H1 (cell line): ENCODE results near the gene TAPT1. TPM values are rescaled to one million over a fixed set of nuclear protein-coding genes. Genes with fewer than 3 reads are reported as not detected.

Experiments
- CTCF ChIA-PET: fragments of 300-600 bp; sonication (Branson Sonifier 250); formaldehyde crosslinking; loops from one replicate; lab custom pipeline; 2021; ENCODE audit not compliant: partially characterized antibody; lab: Charles Lee
- POLR2A ChIA-PET: fragments of 300-600 bp; sonication (Branson Sonifier 250); formaldehyde crosslinking; loops from one replicate; lab custom pipeline; 2021; ENCODE audit warnings: inconsistent platforms; ENCODE audit not compliant: partially characterized antibody; lab: Charles Lee
- DNase-seq, 2 experiments: peaks; one replicate each; pipeline versions ENCODE4 v3.0.0 to v3.0.0-alpha.2; 2010 to 2022; ENCODE audit warnings: low spot score in 2 of 2, low read depth in 1 of 2, mixed read lengths in 1 of 2
- FAIRE-seq: peaks from 2 replicates; lab custom pipeline; 2011; peaks lifted over from hg19 to GRCh38; lab: Jason Lieb, UNC
- H2AFZ ChIP-seq: 2 replicates; pipeline ENCODE4 v1.8.1; 2012; ENCODE audit warnings: low read length, inconsistent platforms
- H2AK5ac ChIP-seq: 2 replicates; pipeline ENCODE4 v1.6.1; 2013; ENCODE audit warnings: low read depth, low read length
- H2BK120ac ChIP-seq: replicated peaks from 2 replicates; pipeline ENCODE3; 2013; ENCODE audit warnings: low read depth, low read length, inconsistent platforms
- H2BK12ac ChIP-seq: 2 replicates; pipeline ENCODE4 v1.6.1; 2013; ENCODE audit warnings: low read depth, low read length
- H2BK15ac ChIP-seq: 2 replicates; pipeline ENCODE4 v1.6.1; 2013; ENCODE audit warnings: low read length
- H2BK20ac ChIP-seq: 2 replicates; pipeline ENCODE4 v1.6.1; 2013; ENCODE audit warnings: low read length
- H2BK5ac ChIP-seq: 2 replicates; pipeline ENCODE4 v1.6.1; 2013; ENCODE audit warnings: low read depth, low read length
- H3K14ac ChIP-seq: 2 replicates; pipeline ENCODE4 v1.6.1; 2013; ENCODE audit warnings: inconsistent platforms; ENCODE audit not compliant: insufficient read length
- H3K18ac ChIP-seq: 2 replicates; pipeline ENCODE4 v1.6.1; 2013; ENCODE audit warnings: low read length; ENCODE audit errors: extremely low read depth
- H3K23ac ChIP-seq: 2 replicates; pipeline ENCODE4 v1.6.1; 2013; ENCODE audit warnings: inconsistent platforms; ENCODE audit not compliant: insufficient read length
- H3K23me2 ChIP-seq: 2 replicates; pipeline ENCODE4 v1.6.1; 2013; ENCODE audit warnings: low read depth, low read length
- H3K27ac ChIP-seq: 2 replicates; pipeline ENCODE4 v1.6.1; 2011; ENCODE audit warnings: low read depth, low read length, inconsistent platforms
- H3K27me3 ChIP-seq, 4 experiments: replicated peaks in 1 of 4; 1 replicate in 1 of 4; 2 replicates in 3 of 4; pipeline versions ENCODE4 v1.6.1 to v1.8.1; 2011 to 2013; ENCODE audit warnings: low read length in 3 of 4, mild to moderate bottlenecking in 3 of 4, inconsistent platforms in 2 of 4, mixed read lengths in 2 of 4, moderate library complexity in 1 of 4; ENCODE audit not compliant: control insufficient read depth in 3 of 4, insufficient read depth in 3 of 4; ENCODE audit errors: extremely low read depth in 1 of 4
- H3K36me3 ChIP-seq, 4 experiments: 2 replicates each; pipeline versions ENCODE4 v1.6.1 to v1.8.1; 2011 to 2013; ENCODE audit warnings: mild to moderate bottlenecking in 4 of 4, low read length in 3 of 4, moderate library complexity in 2 of 4, control low read depth in 1 of 4, inconsistent platforms in 1 of 4; ENCODE audit not compliant: insufficient read depth in 4 of 4, control insufficient read depth in 2 of 4
- H3K4ac ChIP-seq: replicated peaks from 2 replicates; pipeline ENCODE3; 2013; ENCODE audit warnings: low read length, low read depth, mixed read lengths, inconsistent platforms; ENCODE audit not compliant: insufficient read length
- H3K4me1 ChIP-seq, 4 experiments: replicated peaks in 1 of 4; 1 replicate in 1 of 4; 2 replicates in 3 of 4; pipeline versions ENCODE4 v1.6.1 to v1.8.1; 2011 to 2013; ENCODE audit warnings: low read length in 3 of 4, inconsistent platforms in 2 of 4, mixed read lengths in 1 of 4; ENCODE audit not compliant: insufficient read depth in 4 of 4, control insufficient read depth in 3 of 4
- H3K4me2 ChIP-seq, 2 experiments: 2 replicates each; pipeline versions ENCODE4 v1.6.1 to v1.8.1; 2011 to 2013; ENCODE audit warnings: low read depth in 2 of 2, low read length in 2 of 2, control low read depth in 1 of 2, inconsistent platforms in 1 of 2, mild to moderate bottlenecking in 1 of 2; ENCODE audit not compliant: insufficient read depth in 1 of 2
- H3K4me3 ChIP-seq, 4 experiments: fragments of 200-600, 300-600 bp in 1 of 4; sonication (generic), shearing (Covaris generic), sonication (Bioruptor Twin) in 1 of 4; 2 replicates each; pipeline versions ENCODE4 v1.5.1 to v1.8.1; 2011 to 2016; ENCODE audit warnings: low read length in 4 of 4, low read depth in 3 of 4, control low read depth in 2 of 4, inconsistent platforms in 2 of 4, mild to moderate bottlenecking in 2 of 4, mixed read lengths in 1 of 4, moderate library complexity in 1 of 4; ENCODE audit not compliant: insufficient read depth in 2 of 4; ENCODE audit errors: extremely low read depth in 1 of 4
- H3K56ac ChIP-seq: replicated peaks from 2 replicates; pipeline ENCODE3; 2013; ENCODE audit warnings: low read depth, mild to moderate bottlenecking, mixed read lengths, low read length, inconsistent platforms; ENCODE audit not compliant: insufficient read length
- H3K79me1 ChIP-seq: 2 replicates; pipeline ENCODE4 v1.6.1; 2013; ENCODE audit warnings: low read depth, low read length, control low read depth
- H3K79me2 ChIP-seq, 2 experiments: 2 replicates each; pipeline versions ENCODE4 v1.6.1 to v1.8.1; 2012 to 2013; ENCODE audit warnings: low read length in 2 of 2, mild to moderate bottlenecking in 2 of 2, inconsistent platforms in 1 of 2; ENCODE audit not compliant: insufficient read depth in 2 of 2, control insufficient read depth in 1 of 2
- H3K9ac ChIP-seq, 4 experiments: replicated peaks in 1 of 4; 1 replicate in 1 of 4; 2 replicates in 3 of 4; pipeline versions ENCODE4 v1.6.1 to v1.8.1; 2011 to 2013; ENCODE audit warnings: low read depth in 3 of 4, low read length in 3 of 4, control low read depth in 2 of 4, mild to moderate bottlenecking in 2 of 4, moderate library complexity in 2 of 4, inconsistent platforms in 1 of 4; ENCODE audit errors: extremely low read depth in 1 of 4
- H3K9me3 ChIP-seq, 2 experiments: 2 replicates each; pipeline versions ENCODE4 v1.6.1 to v1.8.1; 2012 to 2013; ENCODE audit warnings: mild to moderate bottlenecking in 2 of 2, moderate library complexity in 2 of 2, control low read depth in 1 of 2, inconsistent platforms in 1 of 2, low read depth in 1 of 2, low read length in 1 of 2, mixed read lengths in 1 of 2; ENCODE audit not compliant: insufficient read depth in 2 of 2
- H4K20me1 ChIP-seq, 2 experiments: replicated peaks in 1 of 2; 2 replicates each; pipeline versions ENCODE3 to v1.8.1; 2011 to 2013; ENCODE audit warnings: inconsistent platforms in 2 of 2, low read length in 2 of 2, mild to moderate bottlenecking in 1 of 2; ENCODE audit not compliant: insufficient read depth in 2 of 2, control insufficient read depth in 1 of 2
- H4K5ac ChIP-seq: 2 replicates; pipeline ENCODE4 v1.6.1; 2013; ENCODE audit warnings: low read length, low read depth, mixed read lengths, inconsistent platforms; ENCODE audit not compliant: insufficient read length
- H4K8ac ChIP-seq: 2 replicates; pipeline ENCODE4 v1.8.0; 2013; ENCODE audit warnings: mild to moderate bottlenecking, moderate library complexity, low read length, inconsistent platforms; ENCODE audit not compliant: insufficient read depth; ENCODE audit errors: extremely low read depth
- H4K91ac ChIP-seq: replicated peaks from 2 replicates; pipeline ENCODE3; 2013; ENCODE audit warnings: low read length, mixed read lengths, inconsistent platforms; ENCODE audit not compliant: insufficient read length
- GABPA ChIP-seq: IDR thresholded peaks from 2 replicates; pipeline ENCODE4 v1.6.1; 2011; ENCODE audit warnings: mild to moderate bottlenecking, low read length, moderate library complexity, borderline replicate concordance; ENCODE audit not compliant: insufficient read depth
- RAD21 ChIP-seq, 2 experiments: IDR thresholded peaks in 1 of 2; conservative IDR thresholded peaks in 1 of 2; 2 replicates each; pipeline ENCODE4 v1.6.1; 2011; ENCODE audit warnings: low read depth in 2 of 2, low read length in 2 of 2, improper control_type of control experiment in 1 of 2, inconsistent platforms in 1 of 2, mild to moderate bottlenecking in 1 of 2, moderate library complexity in 1 of 2
- SP1 ChIP-seq: IDR thresholded peaks from 2 replicates; pipeline ENCODE4 v1.6.1; 2011; ENCODE audit warnings: low read depth, low read length
- WGBS, 2 experiments: shearing (Covaris generic) in 1 of 2; methylation state at CpG; one replicate each; pipeline versions ENCODE4 v1.1.6 to v1.1.7; 2013 to 2015; ENCODE audit warnings: low lambda C conversion rate in 2 of 2, mixed read lengths in 2 of 2, inconsistent platforms in 1 of 2, low coverage in 1 of 2, missing lambda C conversion rate in 1 of 2; ENCODE audit not compliant: insufficient replicate concordance in 2 of 2, insufficient coverage in 1 of 2, insufficient read length in 1 of 2; ENCODE audit errors: extremely low coverage in 1 of 2, missing lambda C conversion rate in 1 of 2; 5-methylcytosine and 5-hydroxymethylcytosine counted together
- polyA plus RNA-seq, 7 experiments: library from polyadenylated mRNA; depleted of rRNA in 3 of 7; stranded (reverse) in 5 of 7; unstranded in 2 of 7; fragments of >200 nt in 5 of 7; fragments of 200-250 nt in 2 of 7; gene quantifications; 1 replicate in 5 of 7; 2 replicates in 1 of 7; 4 replicates in 1 of 7; pipeline versions ENCODE4 v1.2.1 to v1.2.3, GENCODE V29; 2011 to 2013; ENCODE audit warnings: missing spikeins in 2 of 7, mixed read lengths in 2 of 7
- total RNA-seq: library from RNA; stranded (reverse); fragmentation: NEBNext Ultra II Directional; extraction: Animal tissue kit (Norgen Biotek cat#: 25700); gene quantifications from 2 replicates; pipeline ENCODE4 v1.2.1, GENCODE V29; 2021

TAPT1 gene
- total and polyA plus RNA-seq, 2 of the 8 experiments (the other 6 are each of a cell fraction or from before 2014, with no cell fraction given), result 4.2 to 15.3 TPM

DNA sequence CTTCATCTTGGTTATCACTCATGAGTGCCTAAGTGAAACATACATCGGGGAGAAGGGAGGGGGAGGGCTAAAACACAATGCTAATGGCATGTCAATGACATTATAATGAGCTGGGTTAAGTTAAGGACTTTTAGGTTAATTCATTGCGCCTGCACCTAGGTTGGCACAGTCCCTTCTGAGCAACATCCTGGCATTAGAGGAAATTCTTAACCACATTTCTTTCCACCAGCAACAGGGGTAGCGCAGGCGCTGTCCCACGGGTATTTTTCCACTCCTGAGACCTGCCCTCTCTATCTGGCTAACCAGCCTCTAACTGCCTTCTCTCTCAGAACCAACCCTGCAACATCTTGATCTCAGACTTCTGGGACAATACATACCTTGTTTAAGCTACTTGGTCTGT is 103.5 kb downstream of the TAPT1 start:
- H4K8ac ChIP-seq, result no peak overlapping the region
- no peak overlapping the region for H3K4ac ChIP-seq
- H4K5ac ChIP-seq, result no peak overlapping the region
- H2BK5ac ChIP-seq, result no peak overlapping the region
- H3K36me3 ChIP-seq, result no peaks in the 10 kb centered on the region
- POLR2A ChIA-PET, result no interaction called here
- H2BK20ac ChIP-seq, result no peak overlapping the region
- H3K23ac ChIP-seq, result no peak overlapping the region
- CTCF ChIA-PET, result interaction anchor here (1.1 to 2.0 kb wide), 4 partner anchors 39 to 156 kb away, joined by 3 to 6 read pairs (median 4); no protein-coding TSS in a partner anchor
- no peaks in the 10 kb centered on the region for H3K9me3 ChIP-seq
- peaks cover 0 to 2% (median 0%) of the 10 kb centered on the region in 4 experiments; a peak in 2 of 7 replicates for H3K4me1 ChIP-seq
- H3K4me3 ChIP-seq, result no peak overlapping the region
- H3K56ac ChIP-seq, result no peak overlapping the region
- no peak overlapping the region for H3K18ac ChIP-seq
- H4K20me1 ChIP-seq, result no peaks in the 10 kb centered on the region
- no peaks in the 10 kb centered on the region for H3K27me3 ChIP-seq
- TF ChIP-seq SP1 (no peak), RAD21 (IDR thresholded peaks at IDR 0.05 in 1 of 2, conservative IDR thresholded peaks at IDR 0.05 in 1 of 2; ENCODE audit: low read depth in 2 of 2, low read length in 2 of 2) (no peak), GABPA (no peak)
- no peak overlapping the region for H2AFZ ChIP-seq
- H2BK120ac ChIP-seq, result no peak overlapping the region
- H3K14ac ChIP-seq, result no peak overlapping the region
- no peak overlapping the region for H2BK12ac ChIP-seq
- no peak overlapping the region for H2AK5ac ChIP-seq
- no peaks in the 10 kb centered on the region for H3K79me2 ChIP-seq
- H2BK15ac ChIP-seq, result no peak overlapping the region
- WGBS, 2 experiments, result 81% methylated on average over 5 of the region's 5 CpGs; no CpG with 5 or more reads in 1 of the 2 experiments
- no peak overlapping the region for H3K9ac ChIP-seq
- DNase-seq, result no peak
- no peak overlapping the region for H4K91ac ChIP-seq
- H3K79me1 ChIP-seq, result no peaks in the 10 kb centered on the region
- FAIRE-seq, result no peak
- H3K27ac ChIP-seq, result no peak overlapping the region; the same call in 1 of the 2 replicates
- no peak overlapping the region for H3K4me2 ChIP-seq
- no peaks in the 10 kb centered on the region for H3K23me2 ChIP-seq
